LoVo (cell line): ENCODE data around the gene LINC00237.

Source experiments
- DNase-seq: peaks from one replicate; pipeline ENCODE4 v3.0.0-alpha.2; 2016; ENCODE audit warnings: low spot score

The LINC00237 gene

GRCh38 chr20:21047981-21048380 lies 58.2 kb downstream of the LINC00237 start:
- no peak for DNase-seq

- no peak for DNase-seq
These were observed 59.6 kb downstream of the LINC00237 start for GRCh38 chr20:21046413-21047070.
